Testis (tissue), 2 donors: ENCODE results near the gene FAF1.

Experiments
- POLR2A ChIP-seq: fragments of 450-650 bp; IDR thresholded peaks from one replicate; pipeline ENCODE4 v1.6.1; 2017; ENCODE audit warnings: antibody characterized with exemption, mild to moderate bottlenecking, moderate library complexity
- TF ChIP-seq, protein P1 (sequence below), 3 experiments: fragments of 450-650 bp in 2 of 3; fragments of 200-600 bp in 1 of 3; sonication (generic) in 1 of 3; IDR thresholded peaks; one replicate each; pipeline ENCODE4 v1.5.1; 2016 to 2019; ENCODE audit warnings: antibody characterized with exemption in 3 of 3, mild to moderate bottlenecking in 2 of 3, moderate library complexity in 1 of 3

DNA sequence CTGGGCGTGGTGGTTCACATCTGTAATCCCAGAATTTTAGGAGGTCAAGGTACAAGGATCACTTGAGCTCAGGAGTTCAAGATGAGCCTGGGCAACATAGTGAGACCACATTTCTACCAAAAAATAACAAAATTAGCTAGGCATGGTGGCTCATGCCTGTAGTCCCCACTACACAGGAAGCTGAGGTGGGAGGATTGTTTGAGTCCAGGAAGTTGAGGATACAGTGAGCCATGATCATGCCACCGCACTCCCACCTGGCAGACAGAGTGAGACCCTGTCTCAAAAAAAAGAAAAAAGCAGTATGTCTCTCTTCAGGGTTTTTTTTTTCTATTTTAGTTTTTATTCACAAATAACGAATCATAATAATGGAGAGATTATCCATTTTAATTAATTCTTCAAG lies 303.1 kb downstream of the FAF1 start:
- TF ChIP-seq, protein P1, sequence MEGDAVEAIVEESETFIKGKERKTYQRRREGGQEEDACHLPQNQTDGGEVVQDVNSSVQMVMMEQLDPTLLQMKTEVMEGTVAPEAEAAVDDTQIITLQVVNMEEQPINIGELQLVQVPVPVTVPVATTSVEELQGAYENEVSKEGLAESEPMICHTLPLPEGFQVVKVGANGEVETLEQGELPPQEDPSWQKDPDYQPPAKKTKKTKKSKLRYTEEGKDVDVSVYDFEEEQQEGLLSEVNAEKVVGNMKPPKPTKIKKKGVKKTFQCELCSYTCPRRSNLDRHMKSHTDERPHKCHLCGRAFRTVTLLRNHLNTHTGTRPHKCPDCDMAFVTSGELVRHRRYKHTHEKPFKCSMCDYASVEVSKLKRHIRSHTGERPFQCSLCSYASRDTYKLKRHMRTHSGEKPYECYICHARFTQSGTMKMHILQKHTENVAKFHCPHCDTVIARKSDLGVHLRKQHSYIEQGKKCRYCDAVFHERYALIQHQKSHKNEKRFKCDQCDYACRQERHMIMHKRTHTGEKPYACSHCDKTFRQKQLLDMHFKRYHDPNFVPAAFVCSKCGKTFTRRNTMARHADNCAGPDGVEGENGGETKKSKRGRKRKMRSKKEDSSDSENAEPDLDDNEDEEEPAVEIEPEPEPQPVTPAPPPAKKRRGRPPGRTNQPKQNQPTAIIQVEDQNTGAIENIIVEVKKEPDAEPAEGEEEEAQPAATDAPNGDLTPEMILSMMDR (IDR thresholded peaks at IDR 0.05): no peak
- TF ChIP-seq POLR2A: no peak
